Measurements from ENCODE around the gene IGHMBP2. TPM values are rescaled to one million over a fixed set of nuclear protein-coding genes. Genes with fewer than 3 reads are reported as not detected.
A peak's percentile ranks its signal among the peaks of the same experiment; 100 is the strongest.

The IGHMBP2 gene
- total RNA-seq, 2 donors from 2014 or later: 32.8 to 62.9 TPM

DNA sequence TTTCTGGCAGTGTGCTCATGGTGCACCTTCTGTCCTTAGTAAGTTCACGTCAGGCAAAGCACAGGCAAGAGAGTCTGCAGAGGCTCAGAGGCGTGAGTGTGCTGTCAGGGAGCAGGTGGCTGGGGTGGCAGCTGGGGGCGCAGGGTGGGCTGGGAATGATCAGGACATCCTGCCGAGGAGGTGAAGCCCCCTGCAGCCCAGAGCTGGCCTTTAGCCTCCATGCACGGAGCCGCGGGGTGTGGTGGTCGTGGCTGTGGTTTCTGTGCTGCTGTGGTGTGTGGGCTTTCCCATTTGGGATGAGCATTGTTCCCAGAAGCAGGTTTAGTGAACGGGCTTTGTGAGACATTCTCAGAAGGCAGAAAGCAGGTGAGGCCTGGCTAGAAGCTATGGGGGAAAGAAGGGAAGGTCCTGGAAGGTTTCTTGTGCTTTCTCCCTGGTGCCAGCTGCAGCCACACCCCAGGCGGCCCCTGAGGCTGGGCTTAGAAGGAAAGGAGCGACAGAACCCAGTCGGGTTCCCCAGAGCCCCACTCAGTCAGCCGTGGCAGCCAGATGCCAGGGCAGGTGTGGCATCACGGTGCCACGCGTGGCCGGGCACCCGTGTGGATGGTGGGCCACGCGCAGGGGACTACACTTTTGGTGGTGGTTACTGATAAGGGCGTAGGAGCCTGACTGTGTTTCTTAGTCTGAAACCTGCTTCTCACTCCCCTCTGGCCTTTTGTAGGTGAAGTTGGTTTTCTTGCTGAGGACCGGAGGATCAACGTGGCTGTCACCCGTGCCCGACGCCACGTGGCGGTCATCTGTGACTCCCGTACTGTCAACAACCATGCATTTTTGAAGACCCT is 32.0 kb downstream of the IGHMBP2 start:
- Mint-ChIP-seq H3K27me3 (no peaks in the 10 kb centered on the region), H3K9me3 (no peaks in the 10 kb centered on the region), H3K27ac (no peak overlapping the region), H3K36me3 (no peaks in the 10 kb centered on the region), H3K4me3 (no peak overlapping the region), H3K4me1 (ENCODE audit: low read depth in 2 of 2) (no peaks in the 10 kb centered on the region)
- ATAC-seq: no peak
- no peak for DNase-seq (ENCODE audit: low spot score)

GRCh38 chr11:68936358-68936636 is 32.6 kb downstream of the IGHMBP2 start:
- no peaks in the 10 kb centered on the region for H3K9me3 Mint-ChIP-seq

GRCh38 chr11:68936676-68937620 is 33.3 kb downstream of the IGHMBP2 start:
- DNase-seq (ENCODE audit: low spot score) (peak; percentile 29), ATAC-seq (no peak)
- Mint-ChIP-seq H3K4me1 (ENCODE audit: low read depth in 2 of 2) (no peaks in the 10 kb centered on the region), H3K36me3 (no peaks in the 10 kb centered on the region), H3K27me3 (no peaks in the 10 kb centered on the region), H3K4me3 (no peak overlapping the region), H3K9me3 (no peaks in the 10 kb centered on the region), H3K27ac (no peak overlapping the region)

More at GRCh38 chr11:68936358-68936636, 32.6 kb downstream of the IGHMBP2 start:
- DNase-seq (ENCODE audit: low spot score) (no peak), ATAC-seq (no peak)
- Mint-ChIP-seq H3K27ac (no peak overlapping the region), H3K4me3 (no peak overlapping the region), H3K4me1 (ENCODE audit: low read depth in 2 of 2) (no peaks in the 10 kb centered on the region), H3K27me3 (no peaks in the 10 kb centered on the region), H3K36me3 (no peaks in the 10 kb centered on the region)

DNA sequence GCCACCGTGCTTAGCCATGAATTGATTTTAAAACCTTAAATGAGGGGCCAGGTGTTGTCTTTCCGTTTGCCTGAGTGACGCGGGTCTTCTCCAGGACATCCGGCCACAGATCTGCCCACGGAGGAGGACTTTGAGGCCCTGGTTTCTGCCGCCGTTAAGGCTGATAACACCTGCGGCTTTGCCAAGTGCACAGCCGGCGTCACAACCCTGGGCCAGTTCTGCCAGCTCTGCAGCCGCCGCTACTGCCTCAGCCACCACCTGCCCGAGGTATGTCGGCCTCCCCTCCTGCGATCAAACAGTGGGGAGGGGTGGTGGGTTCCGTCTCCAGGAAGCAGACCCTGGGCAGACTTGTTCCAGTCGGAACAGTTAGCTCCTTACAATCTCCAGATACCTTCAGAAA is 34.4 kb downstream of the IGHMBP2 start:
- peak; percentile 45 for DNase-seq (ENCODE audit: low spot score)
- Mint-ChIP-seq H3K27me3 (no peaks in the 10 kb centered on the region), H3K27ac (no peak overlapping the region), H3K4me3 (no peak overlapping the region), H3K4me1 (ENCODE audit: low read depth in 2 of 2) (no peaks in the 10 kb centered on the region), H3K36me3 (no peaks in the 10 kb centered on the region), H3K9me3 (no peaks in the 10 kb centered on the region)
- no peak for ATAC-seq

- Mint-ChIP-seq H3K27me3 (no peaks in the 10 kb centered on the region), H3K27ac (no peak overlapping the region), H3K36me3 (no peaks in the 10 kb centered on the region), H3K9me3 (no peaks in the 10 kb centered on the region), H3K4me1 (ENCODE audit: low read depth in 2 of 2) (no peaks in the 10 kb centered on the region), H3K4me3 (no peak overlapping the region)
- ATAC-seq (no peak), DNase-seq (ENCODE audit: low spot score) (peak; percentile 59)
These were observed 35.3 kb downstream of the IGHMBP2 start for GRCh38 chr11:68938816-68939582.

DNA sequence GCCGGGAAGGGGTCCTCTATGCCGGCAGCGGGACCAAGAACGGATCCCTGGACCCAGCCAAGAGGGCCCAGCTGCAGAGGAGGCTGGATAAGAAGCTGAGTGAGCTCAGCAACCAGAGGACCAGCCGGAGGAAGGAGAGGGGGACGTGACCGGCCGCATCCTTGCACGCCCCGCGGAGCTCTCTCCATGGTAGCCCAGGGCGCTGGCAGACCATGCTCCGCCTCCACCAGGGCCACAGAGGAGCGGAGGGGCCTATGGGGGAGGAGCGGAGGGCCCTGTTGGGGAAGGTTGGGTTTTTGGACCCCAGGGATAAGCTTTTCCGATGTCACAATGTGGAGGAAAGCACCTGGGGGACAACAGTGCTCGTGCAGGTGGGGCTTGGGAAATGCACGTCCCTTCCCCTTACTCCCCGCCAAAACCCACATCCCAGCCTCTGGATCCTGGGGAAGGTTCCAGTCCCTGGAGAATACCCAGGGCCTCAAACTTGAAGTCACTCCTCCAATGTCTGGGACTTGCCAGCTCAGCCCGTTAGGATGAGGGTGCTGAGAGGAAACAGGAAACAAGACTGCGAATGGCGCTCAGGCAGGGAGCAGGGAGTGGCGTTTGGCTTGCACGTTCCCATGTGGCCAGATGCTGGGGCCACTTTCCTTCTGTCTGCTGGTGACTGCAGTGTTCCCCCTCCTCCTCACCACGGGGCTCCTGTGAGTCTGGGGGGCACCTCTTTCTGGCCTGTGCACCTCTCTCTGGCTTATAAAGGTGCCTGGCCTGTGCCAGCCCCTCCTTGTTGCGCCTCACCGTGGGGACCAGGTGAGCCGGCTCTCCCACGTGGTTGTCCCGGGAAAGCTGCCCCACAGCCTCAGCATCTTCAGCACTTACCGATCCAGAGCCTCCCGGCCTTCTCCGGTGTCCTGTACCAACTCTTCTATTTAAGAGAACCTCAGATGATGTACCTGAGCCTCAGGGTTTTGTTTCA is 36.2 kb downstream of the IGHMBP2 start:
- Mint-ChIP-seq H3K4me3 (no peak overlapping the region), H3K36me3 (no peaks in the 10 kb centered on the region), H3K9me3 (no peaks in the 10 kb centered on the region), H3K4me1 (ENCODE audit: low read depth in 2 of 2) (no peaks in the 10 kb centered on the region), H3K27me3 (no peaks in the 10 kb centered on the region), H3K27ac (no peak overlapping the region)
- no peak for ATAC-seq
- peak; percentile 38 for DNase-seq (ENCODE audit: low spot score)

DNA sequence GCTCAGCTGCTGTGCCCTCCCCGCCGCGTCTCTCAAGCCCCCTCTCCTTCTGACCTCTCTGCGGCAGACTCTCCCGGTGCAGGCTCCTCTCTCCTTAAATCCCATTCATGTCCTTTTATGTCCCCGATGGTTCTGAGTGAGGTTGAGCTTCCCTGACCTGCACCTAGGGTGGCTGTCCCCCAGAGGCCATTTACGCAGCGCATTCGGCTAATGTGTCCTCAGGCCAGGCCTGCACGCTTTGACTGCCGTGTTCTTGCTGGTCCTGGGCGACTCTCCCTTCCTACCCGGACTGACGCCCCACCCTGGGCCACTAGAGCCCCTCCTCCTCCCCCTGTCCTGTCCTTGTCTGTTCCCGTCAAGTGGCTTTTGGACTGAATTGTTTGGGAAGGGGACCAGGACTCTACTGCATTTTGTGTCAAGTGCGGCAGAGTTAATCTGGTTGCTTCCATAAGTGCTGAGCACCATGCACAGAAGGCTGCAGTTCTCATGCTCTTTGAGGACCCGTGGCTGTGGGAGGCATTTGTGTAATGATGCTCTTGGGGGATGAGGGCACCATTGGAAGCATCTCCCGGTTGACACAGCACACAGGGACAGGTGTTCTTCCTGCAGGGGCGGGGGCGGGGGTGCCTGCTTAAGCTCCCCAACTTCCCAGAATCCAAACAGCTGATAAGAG is 37.1 kb downstream of the IGHMBP2 start:
- Mint-ChIP-seq H3K4me3 (no peak overlapping the region), H3K4me1 (ENCODE audit: low read depth in 2 of 2) (no peaks in the 10 kb centered on the region), H3K9me3 (no peaks in the 10 kb centered on the region), H3K27me3 (no peaks in the 10 kb centered on the region), H3K36me3 (no peaks in the 10 kb centered on the region), H3K27ac (no peak overlapping the region)
- no peak for ATAC-seq
- DNase-seq (ENCODE audit: low spot score): peak; percentile 51

- DNase-seq (ENCODE audit: low spot score) (no peak), ATAC-seq (no peak)
- H3K4me1 Mint-ChIP-seq (ENCODE audit: low read depth in 2 of 2): no peaks in the 10 kb centered on the region
- H3K9me3 Mint-ChIP-seq: no peaks in the 10 kb centered on the region
- no peak overlapping the region for H3K27ac Mint-ChIP-seq
- H3K36me3 Mint-ChIP-seq: no peaks in the 10 kb centered on the region
- H3K4me3 Mint-ChIP-seq: no peak overlapping the region
- H3K27me3 Mint-ChIP-seq: no peaks in the 10 kb centered on the region
These were observed 37.8 kb downstream of the IGHMBP2 start for GRCh38 chr11:68941324-68942094.

GRCh38 chr11:68942095-68942620 is 38.5 kb downstream of the IGHMBP2 start:
- H3K36me3 Mint-ChIP-seq: no peaks in the 10 kb centered on the region
- H3K27me3 Mint-ChIP-seq: no peaks in the 10 kb centered on the region
- no peaks in the 10 kb centered on the region for H3K9me3 Mint-ChIP-seq
- no peaks in the 10 kb centered on the region for H3K4me1 Mint-ChIP-seq (ENCODE audit: low read depth in 2 of 2)
- ATAC-seq: no peak
- H3K4me3 Mint-ChIP-seq: no peak overlapping the region
- no peak overlapping the region for H3K27ac Mint-ChIP-seq
- peak; percentile 41 for DNase-seq (ENCODE audit: low spot score)

DNA sequence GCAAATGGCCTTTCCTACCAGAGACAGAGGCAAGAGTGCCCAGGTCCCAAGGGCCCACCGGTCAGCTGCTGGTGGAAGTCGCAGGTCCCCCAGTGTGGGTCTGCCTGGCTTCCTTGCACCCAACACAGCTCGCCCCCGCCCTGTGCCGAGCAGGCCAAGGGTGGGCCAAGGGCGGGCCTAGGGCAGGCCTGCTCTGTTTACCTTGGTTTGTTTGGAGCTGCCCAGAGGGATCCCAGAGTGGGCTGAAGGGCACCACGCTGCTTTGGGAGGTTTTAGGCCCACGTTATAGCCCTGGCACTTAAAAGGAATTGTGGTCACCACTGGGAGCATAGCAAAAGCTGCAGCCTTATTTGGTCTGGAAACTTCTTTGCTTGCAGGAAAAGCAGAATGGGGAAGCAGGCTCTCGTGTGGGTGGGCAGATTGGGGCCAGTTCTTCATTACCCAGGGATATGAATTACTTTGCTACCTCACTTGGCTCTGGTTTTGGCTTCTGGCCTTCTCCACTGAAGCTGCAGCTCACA is 39.1 kb downstream of the IGHMBP2 start:
- Mint-ChIP-seq H3K4me1 (ENCODE audit: low read depth in 2 of 2) (no peaks in the 10 kb centered on the region), H3K9me3 (no peaks in the 10 kb centered on the region), H3K4me3 (no peak overlapping the region), H3K27me3 (no peaks in the 10 kb centered on the region), H3K27ac (no peak overlapping the region), H3K36me3 (no peaks in the 10 kb centered on the region)
- DNase-seq (ENCODE audit: low spot score) (no peak), ATAC-seq (peak; percentile 8 to 59)

DNA sequence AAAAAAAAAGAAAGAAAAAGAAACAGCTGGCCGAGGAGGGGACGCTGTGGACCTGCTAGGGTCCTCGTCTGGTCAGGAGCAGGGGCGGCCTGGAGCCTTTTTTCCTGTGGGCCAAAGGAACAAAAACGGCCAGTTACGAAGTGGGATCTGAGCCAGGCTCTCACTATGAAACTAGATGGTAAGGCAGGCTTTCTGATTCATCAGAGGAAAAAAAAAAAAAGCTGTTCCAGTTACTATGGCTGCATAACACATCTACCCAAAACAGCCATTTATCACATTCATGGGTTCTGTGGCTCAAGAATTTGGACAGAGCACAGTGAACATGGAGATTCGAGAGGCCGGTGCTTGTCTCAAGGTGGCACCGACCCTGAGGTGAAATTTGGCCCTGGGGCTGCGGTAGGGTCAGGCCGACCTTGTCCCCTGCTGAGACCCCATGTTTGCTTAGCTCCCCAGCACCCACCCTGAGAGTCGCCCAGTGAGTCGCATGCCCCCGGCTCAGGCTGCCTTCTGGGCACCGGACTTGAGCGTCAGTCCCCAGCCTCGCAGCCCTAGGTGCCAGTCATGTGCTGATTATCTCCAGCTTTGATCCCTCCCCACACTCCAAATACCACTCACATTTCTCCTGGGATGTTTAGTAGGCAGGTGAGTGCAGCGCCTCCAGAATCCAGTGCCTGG is 42.9 kb downstream of the IGHMBP2 start:
- no peaks in the 10 kb centered on the region for H3K36me3 Mint-ChIP-seq
- H3K27ac Mint-ChIP-seq: no peak overlapping the region
- no peak for DNase-seq (ENCODE audit: low spot score)
- H3K4me1 Mint-ChIP-seq (ENCODE audit: low read depth in 2 of 2): no peaks in the 10 kb centered on the region
- no peaks in the 10 kb centered on the region for H3K9me3 Mint-ChIP-seq
- no peak overlapping the region for H3K4me3 Mint-ChIP-seq
- no peak for ATAC-seq
- H3K27me3 Mint-ChIP-seq: no peaks in the 10 kb centered on the region
